ENCODE data around the gene TPGS1.

TPGS1 gene

DNA sequence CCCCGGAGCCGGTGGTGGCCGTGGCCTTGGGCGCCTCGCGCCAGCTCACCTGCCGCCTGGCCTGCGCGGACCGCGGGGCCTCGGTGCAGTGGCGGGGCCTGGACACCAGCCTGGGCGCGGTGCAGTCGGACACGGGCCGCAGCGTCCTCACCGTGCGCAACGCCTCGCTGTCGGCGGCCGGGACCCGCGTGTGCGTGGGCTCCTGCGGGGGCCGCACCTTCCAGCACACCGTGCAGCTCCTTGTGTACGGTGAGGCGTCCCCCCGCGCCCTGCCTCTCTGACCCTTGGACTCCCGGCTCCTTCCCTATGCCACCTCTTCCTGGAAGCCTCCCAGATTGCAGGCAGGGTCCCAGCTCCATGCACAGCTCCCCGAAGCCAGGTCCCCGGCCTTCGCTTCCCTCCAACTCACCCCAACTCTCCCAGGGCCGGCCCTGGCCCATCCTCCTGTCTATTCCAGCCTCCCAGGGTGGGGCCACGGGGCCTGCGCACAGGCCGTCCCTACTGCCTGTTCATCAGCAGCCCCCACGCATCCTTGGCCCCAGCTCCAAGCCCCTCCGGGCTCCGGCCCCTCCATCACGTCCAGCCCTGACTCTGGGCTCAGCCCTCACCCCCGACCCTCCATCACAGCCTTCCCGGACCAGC, 9.3 kb upstream of the TPGS1 start:
- TF ChIP-seq, protein P1, sequence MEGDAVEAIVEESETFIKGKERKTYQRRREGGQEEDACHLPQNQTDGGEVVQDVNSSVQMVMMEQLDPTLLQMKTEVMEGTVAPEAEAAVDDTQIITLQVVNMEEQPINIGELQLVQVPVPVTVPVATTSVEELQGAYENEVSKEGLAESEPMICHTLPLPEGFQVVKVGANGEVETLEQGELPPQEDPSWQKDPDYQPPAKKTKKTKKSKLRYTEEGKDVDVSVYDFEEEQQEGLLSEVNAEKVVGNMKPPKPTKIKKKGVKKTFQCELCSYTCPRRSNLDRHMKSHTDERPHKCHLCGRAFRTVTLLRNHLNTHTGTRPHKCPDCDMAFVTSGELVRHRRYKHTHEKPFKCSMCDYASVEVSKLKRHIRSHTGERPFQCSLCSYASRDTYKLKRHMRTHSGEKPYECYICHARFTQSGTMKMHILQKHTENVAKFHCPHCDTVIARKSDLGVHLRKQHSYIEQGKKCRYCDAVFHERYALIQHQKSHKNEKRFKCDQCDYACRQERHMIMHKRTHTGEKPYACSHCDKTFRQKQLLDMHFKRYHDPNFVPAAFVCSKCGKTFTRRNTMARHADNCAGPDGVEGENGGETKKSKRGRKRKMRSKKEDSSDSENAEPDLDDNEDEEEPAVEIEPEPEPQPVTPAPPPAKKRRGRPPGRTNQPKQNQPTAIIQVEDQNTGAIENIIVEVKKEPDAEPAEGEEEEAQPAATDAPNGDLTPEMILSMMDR (IDR thresholded peaks at IDR 0.05; ENCODE audit: extremely low read depth, missing control alignments) = no peak
- no peak for DNase-seq (ENCODE audit: low spot score)

DNA sequence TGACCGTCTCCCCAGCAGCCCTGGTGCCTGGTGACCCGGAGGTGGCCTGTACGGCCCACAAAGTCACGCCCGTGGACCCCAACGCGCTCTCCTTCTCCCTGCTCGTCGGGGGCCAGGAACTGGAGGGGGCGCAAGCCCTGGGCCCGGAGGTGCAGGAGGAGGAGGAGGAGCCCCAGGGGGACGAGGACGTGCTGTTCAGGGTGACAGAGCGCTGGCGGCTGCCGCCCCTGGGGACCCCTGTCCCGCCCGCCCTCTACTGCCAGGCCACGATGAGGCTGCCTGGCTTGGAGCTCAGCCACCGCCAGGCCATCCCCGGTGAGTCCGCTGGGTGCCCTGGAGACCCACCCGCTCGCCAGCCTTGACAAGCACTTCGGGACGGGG, 8.8 kb upstream of the TPGS1 start:
- no peak for DNase-seq (ENCODE audit: low spot score)
- TF ChIP-seq, protein P1 (IDR thresholded peaks at IDR 0.05; ENCODE audit: extremely low read depth, missing control alignments) = no peak

DNA sequence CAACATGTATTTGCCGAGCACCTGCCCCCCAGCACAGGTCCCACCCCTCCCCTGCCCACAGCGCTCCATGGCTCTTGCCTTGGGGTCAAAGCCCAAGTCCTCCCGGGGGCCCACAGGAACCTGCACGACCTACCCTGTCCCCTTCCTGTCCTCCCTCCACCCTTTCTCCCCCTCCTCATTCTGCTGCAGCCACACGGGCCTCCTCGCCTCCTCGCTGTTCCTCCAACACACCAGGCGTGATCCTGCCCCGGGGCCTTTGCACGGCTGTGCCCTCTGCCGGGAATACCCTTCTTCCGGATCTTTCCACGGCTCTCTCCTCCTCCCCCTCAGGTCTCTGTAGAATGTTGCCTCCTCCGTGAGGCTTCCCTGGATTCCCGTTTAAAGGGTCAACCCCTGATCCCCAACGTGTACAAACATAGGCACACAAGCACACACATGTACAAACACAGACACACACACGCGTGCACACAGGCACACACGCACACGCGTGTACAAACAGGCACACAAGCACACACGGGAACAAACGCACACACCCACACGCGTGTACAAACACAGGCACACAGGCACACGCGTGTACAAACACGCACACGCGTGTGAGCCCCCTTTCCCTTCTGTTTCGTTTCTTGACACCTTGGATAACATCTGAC, 8.2 kb upstream of the TPGS1 start:
- DNase-seq (ENCODE audit: low spot score) = no peak
- TF ChIP-seq, protein P1 (IDR thresholded peaks at IDR 0.05; ENCODE audit: extremely low read depth, missing control alignments) = no peak

DNA sequence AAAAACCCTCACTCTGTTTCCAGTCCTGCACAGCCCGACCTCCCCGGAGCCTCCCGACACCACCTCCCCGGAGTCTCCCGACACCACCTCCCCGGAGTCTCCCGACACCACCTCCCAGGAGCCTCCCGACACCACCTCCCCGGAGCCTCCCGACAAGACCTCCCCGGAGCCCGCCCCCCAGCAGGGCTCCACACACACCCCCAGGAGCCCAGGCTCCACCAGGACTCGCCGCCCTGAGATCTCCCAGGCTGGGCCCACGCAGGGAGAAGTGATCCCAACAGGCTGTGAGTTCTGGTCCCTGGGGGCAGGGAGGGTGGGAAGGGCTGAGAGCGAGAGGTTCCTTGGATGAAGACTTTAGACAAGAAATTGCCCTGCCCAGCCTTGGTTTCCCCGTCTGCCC, 5.7 kb upstream of the TPGS1 start:
- DNase-seq (ENCODE audit: low spot score) = no peak
- TF ChIP-seq, protein P1 (IDR thresholded peaks at IDR 0.05; ENCODE audit: extremely low read depth, missing control alignments) = no peak

DNA sequence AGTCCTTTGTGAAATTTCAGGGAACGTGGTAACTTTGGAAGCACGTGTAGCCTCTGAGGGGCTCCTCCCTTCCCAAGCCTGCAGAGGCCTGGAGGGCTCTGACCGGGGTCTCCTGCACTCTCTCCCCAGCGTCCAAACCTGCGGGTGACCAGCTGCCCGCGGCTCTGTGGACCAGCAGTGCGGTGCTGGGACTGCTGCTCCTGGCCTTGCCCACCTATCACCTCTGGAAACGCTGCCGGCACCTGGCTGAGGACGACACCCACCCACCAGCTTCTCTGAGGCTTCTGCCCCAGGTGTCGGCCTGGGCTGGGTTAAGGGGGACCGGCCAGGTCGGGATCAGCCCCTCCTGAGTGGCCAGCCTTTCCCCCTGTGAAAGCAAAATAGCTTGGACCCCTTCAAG, 2.7 kb upstream of the TPGS1 start:
- DNase-seq (ENCODE audit: low spot score) = no peak
- TF ChIP-seq, protein P1 (IDR thresholded peaks at IDR 0.05; ENCODE audit: extremely low read depth, missing control alignments) = no peak

DNA sequence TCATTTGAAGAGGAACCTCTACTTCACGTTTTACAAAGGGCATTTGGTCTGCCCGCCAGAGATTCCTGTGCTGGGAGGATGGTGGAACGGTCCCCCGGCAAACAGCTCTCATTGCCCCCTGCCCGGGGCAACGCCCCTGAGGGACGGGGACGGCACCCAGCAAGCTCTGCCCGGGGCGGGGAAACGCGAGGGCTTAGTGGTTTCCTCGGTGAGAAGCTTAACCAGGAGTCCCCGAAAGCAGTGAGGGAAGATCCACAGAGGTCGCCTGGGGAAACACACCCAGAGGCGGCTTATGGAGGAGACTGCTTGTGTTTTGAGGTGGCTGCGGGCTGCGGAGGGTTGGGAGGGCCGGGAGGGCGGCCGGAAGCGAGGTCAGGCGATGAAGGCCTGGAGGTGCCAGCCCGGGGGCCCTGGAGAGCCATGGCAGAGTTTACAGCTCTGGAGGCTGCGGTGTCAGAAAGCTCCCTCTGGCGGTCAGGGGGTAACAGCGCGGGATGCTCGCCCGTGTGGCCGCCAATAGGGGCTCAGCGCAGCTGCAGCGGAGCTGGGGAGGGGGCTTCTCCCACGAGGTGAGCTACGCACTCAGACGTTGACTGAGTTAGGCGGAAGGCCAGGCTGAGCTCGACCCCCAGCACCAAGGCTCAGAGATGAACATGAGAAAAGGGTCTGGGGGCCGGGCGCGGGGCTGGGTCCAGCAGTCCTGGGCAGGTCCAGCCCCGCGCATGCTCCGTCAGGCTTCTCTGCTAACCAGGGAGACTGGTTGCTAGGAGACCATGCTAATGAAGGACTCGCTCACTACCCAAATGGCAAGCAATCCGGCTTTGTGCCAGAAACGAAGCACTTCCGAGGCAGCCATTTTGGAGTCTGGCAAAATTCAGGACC, 652 bp upstream of the TPGS1 start:
- peak; percentile 98 for DNase-seq (ENCODE audit: low spot score)
- TF ChIP-seq, protein P1 (IDR thresholded peaks at IDR 0.05; ENCODE audit: extremely low read depth, missing control alignments) = peak; percentile 98

Data from GM20000 (cell line).